ENCODE measurements around the gene MACROH2A1. TPM values are rescaled to one million over a fixed set of nuclear protein-coding genes. Genes with fewer than 3 reads are reported as not detected.

Gene MACROH2A1
- total RNA-seq, 4 donors from 2014 or later: 196 to 251 (median 209) TPM

GRCh38 chr5:135309391-135310327 is 89.4 kb downstream of the MACROH2A1 start:
- Histone ChIP-seq H3K36me3 (no peaks in the 10 kb centered on the region), H3K4me3 (no peak overlapping the region), H3K27me3 (peaks cover 8% of the 10 kb centered on the region), H3K4me1 (no peaks in the 10 kb centered on the region), H3K9me3 (no peaks in the 10 kb centered on the region), H3K27ac (no peak overlapping the region)
- 73% methylated on average over 7 of the region's 7 CpGs for WGBS
- no peak for DNase-seq (ENCODE audit: low spot score in 2 of 2)
- TF ChIP-seq POLR2AphosphoS5 (IDR thresholded peaks at IDR 0.05) (no peak), POLR2A (IDR thresholded peaks at IDR 0.05) (no peak), CTCF (IDR thresholded peaks at IDR 0.05) (no peak), EP300 (IDR thresholded peaks at IDR 0.05) (no peak)

GRCh38 chr5:135308752-135309151 is 90.3 kb downstream of the MACROH2A1 start:
- no peaks in the 10 kb centered on the region for H3K4me1 ChIP-seq
- 76% methylated on average over 5 of the region's 5 CpGs for WGBS
- H3K4me3 ChIP-seq: no peak overlapping the region
- TF ChIP-seq CTCF (IDR thresholded peaks at IDR 0.05) (no peak), EP300 (IDR thresholded peaks at IDR 0.05) (no peak), POLR2AphosphoS5 (IDR thresholded peaks at IDR 0.05) (no peak), POLR2A (IDR thresholded peaks at IDR 0.05) (no peak)
- H3K36me3 ChIP-seq: no peaks in the 10 kb centered on the region
- no peak for DNase-seq (ENCODE audit: low spot score in 2 of 2)
- H3K27ac ChIP-seq: no peak overlapping the region
- peaks cover 8% of the 10 kb centered on the region for H3K27me3 ChIP-seq
- H3K9me3 ChIP-seq: no peaks in the 10 kb centered on the region

- no peak overlapping the region for H3K27ac ChIP-seq
- TF ChIP-seq CTCF (IDR thresholded peaks at IDR 0.05) (no peak), POLR2AphosphoS5 (IDR thresholded peaks at IDR 0.05) (no peak), POLR2A (IDR thresholded peaks at IDR 0.05) (no peak), EP300 (IDR thresholded peaks at IDR 0.05) (no peak)
- H3K4me3 ChIP-seq: no peak overlapping the region
- H3K27me3 ChIP-seq: peaks cover 8% of the 10 kb centered on the region
- H3K9me3 ChIP-seq: no peaks in the 10 kb centered on the region
- no peak for DNase-seq (ENCODE audit: low spot score in 2 of 2)
- 77% methylated on average over 6 of the region's 7 CpGs for WGBS
- no peaks in the 10 kb centered on the region for H3K36me3 ChIP-seq
- H3K4me1 ChIP-seq: no peaks in the 10 kb centered on the region
These were observed 90.8 kb downstream of the MACROH2A1 start for GRCh38 chr5:135308245-135308644.

- Histone ChIP-seq H3K9me3 (no peaks in the 10 kb centered on the region), H3K4me3 (no peak overlapping the region), H3K36me3 (no peaks in the 10 kb centered on the region), H3K4me1 (no peaks in the 10 kb centered on the region), H3K27me3 (peaks cover 8% of the 10 kb centered on the region), H3K27ac (no peak overlapping the region)
- TF ChIP-seq POLR2AphosphoS5 (IDR thresholded peaks at IDR 0.05) (no peak), EP300 (IDR thresholded peaks at IDR 0.05) (no peak), POLR2A (IDR thresholded peaks at IDR 0.05) (no peak), CTCF (IDR thresholded peaks at IDR 0.05) (no peak)
- DNase-seq (ENCODE audit: low spot score in 2 of 2): no peak
- 82% methylated on average over 23 of the region's 23 CpGs for WGBS
These were observed 91.7 kb downstream of the MACROH2A1 start for GRCh38 chr5:135307143-135307903.

- Histone ChIP-seq H3K27ac (no peak overlapping the region), H3K9me3 (no peaks in the 10 kb centered on the region), H3K36me3 (no peaks in the 10 kb centered on the region), H3K27me3 (peaks cover 8% of the 10 kb centered on the region), H3K4me3 (no peak overlapping the region), H3K4me1 (no peaks in the 10 kb centered on the region)
- 87% methylated on average over 9 of the region's 9 CpGs for WGBS
- TF ChIP-seq CTCF (IDR thresholded peaks at IDR 0.05) (no peak), EP300 (IDR thresholded peaks at IDR 0.05) (no peak)
- no peak for DNase-seq (ENCODE audit: low spot score in 2 of 2)
These were observed 92.5 kb downstream of the MACROH2A1 start for GRCh38 chr5:135306557-135306956.
